K562 (cell line): ENCODE data around the gene DUOXA2. TPM values are rescaled to one million over a fixed set of nuclear protein-coding genes. Genes with fewer than 3 reads are reported as not detected.

Experiments
- ATAC-seq: fragments of 200-7000 bp; cut with Tn5 transposase; 3 replicates; pipeline ENCODE4 v1.9.1; 2020; ENCODE audit warnings: moderate library complexity
- BruUV-seq: library from RNA; stranded (reverse); fragments of 400-500 nt; replicated peaks from 2 replicates; lab custom pipeline; 2021; lab: Mats Ljungman, UMichigan
- CTCF ChIA-PET: fragments of 300-600 bp; formaldehyde crosslinking; extraction: SDS; loops from one replicate; lab custom pipeline; 2021; ENCODE audit warnings: low intra/inter-chr PET ratio; lab: Yijun Ruan, JAX
- POLR2A ChIA-PET: fragments of 300-600, 350-650 bp; sonication (Branson Sonifier 250); formaldehyde crosslinking; extraction: SDS; loops from one replicate; lab custom pipeline; 2021; ENCODE audit warnings: antibody characterized with exemption, inconsistent platforms; lab: Yijun Ruan, JAX
- DNase-seq, 4 experiments: peaks; one replicate each; pipeline versions ENCODE4 v3.0.0 to v3.0.0-alpha.2; 2011 to 2018; ENCODE audit warnings: low spot score in 3 of 4, mixed read lengths in 3 of 4; ENCODE audit errors: extremely low read depth in 1 of 4
- FAIRE-seq: peaks from 2 replicates; lab custom pipeline; 2011; peaks lifted over from hg19 to GRCh38; lab: Jason Lieb, UNC
- H2AFZ ChIP-seq: 2 replicates; pipeline ENCODE4 v1.6.0; 2011; ENCODE audit warnings: low read depth, low read length, control low read depth, inconsistent platforms
- H3K27ac ChIP-seq: fragments of 200-600 bp; 3 replicates; pipeline ENCODE4 v1.8.0; 2011; ENCODE audit warnings: low read depth, mild to moderate bottlenecking, control low read depth, inconsistent platforms, low read length, moderate library complexity, mixed read lengths; ENCODE audit errors: extremely low read depth
- H3K27me3 ChIP-seq, 2 experiments: fragments of 300-600 bp in 1 of 2; 2 replicates in 1 of 2; 3 replicates in 1 of 2; pipeline versions ENCODE4 v1.6.0 to v1.8.0; 2011; ENCODE audit warnings: inconsistent platforms in 2 of 2, low read length in 2 of 2, mild to moderate bottlenecking in 1 of 2, mixed read lengths in 1 of 2, moderate library complexity in 1 of 2; ENCODE audit not compliant: control insufficient read depth in 2 of 2, insufficient read depth in 2 of 2
- H3K36me3 ChIP-seq: fragments of 300-600 bp; 3 replicates; pipeline ENCODE4 v1.8.0; 2011; ENCODE audit warnings: mild to moderate bottlenecking, low read length, inconsistent platforms; ENCODE audit not compliant: control insufficient read depth, insufficient read depth
- H3K4me1 ChIP-seq, 2 experiments: fragments of 200-600 bp in 1 of 2; replicated peaks in 1 of 2; 2 replicates in 1 of 2; 3 replicates in 1 of 2; pipeline versions ENCODE4 v1.5.1 to v1.8.0; 2011; ENCODE audit warnings: inconsistent platforms in 2 of 2, low read length in 2 of 2, mild to moderate bottlenecking in 1 of 2, mixed read lengths in 1 of 2, moderate library complexity in 1 of 2; ENCODE audit not compliant: control insufficient read depth in 2 of 2, insufficient read depth in 2 of 2
- H3K4me2 ChIP-seq: 2 replicates; pipeline ENCODE4 v1.6.1; 2011; ENCODE audit warnings: low read length, control low read depth, inconsistent platforms, mixed read lengths; ENCODE audit not compliant: insufficient read depth
- H3K4me3 ChIP-seq: fragments of 200-600 bp; sonication (generic), shearing (Covaris generic); 2 replicates; pipeline ENCODE4 v1.5.1; 2016; ENCODE audit warnings: control low read depth, inconsistent platforms
- H3K79me2 ChIP-seq: fragments of 200-600 bp; 3 replicates; pipeline ENCODE4 v1.8.0; 2011; ENCODE audit warnings: low read length, inconsistent platforms; ENCODE audit not compliant: control insufficient read depth, insufficient read depth
- H3K9ac ChIP-seq, 2 experiments: 2 replicates each; pipeline versions ENCODE4 v1.6.0 to v1.6.1; 2011; ENCODE audit warnings: low read depth in 2 of 2, low read length in 2 of 2, control low read depth in 1 of 2, inconsistent platforms in 1 of 2, mild to moderate bottlenecking in 1 of 2, mixed read lengths in 1 of 2; ENCODE audit not compliant: insufficient read depth in 1 of 2
- H3K9me1 ChIP-seq: one replicate; pipeline ENCODE4 v1.6.0; 2011; ENCODE audit warnings: inconsistent platforms, mild to moderate bottlenecking, low read length, moderate library complexity; ENCODE audit not compliant: control insufficient read depth, insufficient read depth
- H3K9me3 ChIP-seq: replicated peaks from 2 replicates; pipeline ENCODE4 v1.5.1; 2011; ENCODE audit warnings: low read depth, low read length, inconsistent platforms; ENCODE audit not compliant: control insufficient read depth, insufficient read depth
- H4K20me1 ChIP-seq: replicated peaks from 2 replicates; pipeline ENCODE4 v1.6.1; 2011; ENCODE audit warnings: low read length, inconsistent platforms, mixed read lengths; ENCODE audit not compliant: control insufficient read depth, insufficient read depth
- CCAR2 ChIP-seq: fragments of 200-400 bp; formaldehyde crosslinking; IDR thresholded peaks from 2 replicates; pipeline ENCODE4 v1.6.1; 2017; ENCODE audit warnings: mild to moderate bottlenecking, low read depth, low read length
- GTF2B ChIP-seq: IDR thresholded peaks from 2 replicates; pipeline ENCODE4 v1.6.1; 2011; ENCODE audit not compliant: insufficient read length; ENCODE audit errors: extremely low read depth
- HDGF ChIP-seq: fragments of 450-650 bp; IDR thresholded peaks from 2 replicates; pipeline ENCODE4 v1.6.1; 2016
- HEY1 ChIP-seq: fragments of 250-450 bp; sonication (Bioruptor Pico); IDR thresholded peaks from 2 replicates; pipeline ENCODE4 v1.5.0; 2020; ENCODE audit warnings: mild to moderate bottlenecking, moderate library complexity, borderline replicate concordance
- RHOXF2B ChIP-seq: fragments of 250-450 bp; sonication (Bioruptor Pico); conservative IDR thresholded peaks from 2 replicates; pipeline ENCODE4 v1.5.1; 2021
- SETDB1 ChIP-seq: IDR thresholded peaks from one replicate; pipeline ENCODE4 v1.6.1; 2012; ENCODE audit warnings: low read length, control low read depth, inconsistent platforms
- SIN3A ChIP-seq, 2 experiments: fragments of 150-350 bp in 1 of 2; IDR thresholded peaks; 2 replicates each; pipeline ENCODE4 v1.6.1; 2011 to 2016; ENCODE audit warnings: borderline replicate concordance in 2 of 2, low read depth in 2 of 2, low read length in 2 of 2, mild to moderate bottlenecking in 2 of 2, moderate library complexity in 2 of 2; ENCODE audit not compliant: control insufficient read depth in 1 of 2
- SMC3 ChIP-seq: conservative IDR thresholded peaks from 2 replicates; pipeline ENCODE4 v1.6.1; 2011; ENCODE audit warnings: low read depth, low read length, improper control_type of control experiment; ENCODE audit not compliant: insufficient read depth
- SNRNP70 ChIP-seq: fragments of 200-400 bp; formaldehyde crosslinking; optimal IDR thresholded peaks from 2 replicates; pipeline ENCODE3; 2017; ENCODE audit warnings: low read depth, low read length
- SP1 ChIP-seq: sonication (generic); formaldehyde crosslinking; IDR thresholded peaks from 2 replicates; pipeline ENCODE4 v1.8.1; 2022; ENCODE audit warnings: mild to moderate bottlenecking, missing genetic modification reagents
- THRA ChIP-seq: fragments of 450-650 bp; IDR thresholded peaks from 2 replicates; pipeline ENCODE4 v1.6.1; 2017; ENCODE audit warnings: mild to moderate bottlenecking, moderate library complexity
- TSHZ1 ChIP-seq: fragments of 250-450 bp; sonication (Bioruptor Pico); IDR thresholded peaks from 2 replicates; pipeline ENCODE4 v1.4.0; 2020; ENCODE audit warnings: mild to moderate bottlenecking, moderate library complexity
- ZNF23 ChIP-seq: fragments of 250-450 bp; sonication (Bioruptor Pico); IDR thresholded peaks from 2 replicates; pipeline ENCODE4 v1.4.0; 2020; ENCODE audit warnings: mild to moderate bottlenecking
- ZNF384 ChIP-seq: IDR thresholded peaks from 2 replicates; pipeline ENCODE4 v1.6.1; 2012; ENCODE audit warnings: low read depth, low read length, improper control_type of control experiment
- ZNF431 ChIP-seq: sonication (generic); formaldehyde crosslinking; IDR thresholded peaks from 2 replicates; pipeline ENCODE4 v1.8.0; 2022; ENCODE audit warnings: mild to moderate bottlenecking, missing genetic modification reagents
- WGBS: fragments of 100-300 bp; shearing (Covaris generic); methylation state at CpG from one replicate; pipeline ENCODE4 v1.1.6; 2016; ENCODE audit warnings: low coverage, mixed read lengths; ENCODE audit not compliant: insufficient coverage; ENCODE audit errors: missing lambda C conversion rate; 5-methylcytosine and 5-hydroxymethylcytosine counted together
- in situ Hi-C: fragments of 300-500 bp; cut with MboI; formaldehyde crosslinking; loops from 4 replicates; pipeline ENCODE4 v1.15.0; 2018; ENCODE audit warnings: inconsistent platforms, mixed read lengths
- intact Hi-C: fragments of 100-400 bp; cut with micrococcal nuclease; formaldehyde crosslinking; loops from 2 replicates; pipeline ENCODE4 v1.14.2; 2022
- polyA plus RNA-seq, 8 experiments: library from polyadenylated mRNA; depleted of rRNA in 4 of 8; stranded (reverse) in 5 of 8; unstranded in 3 of 8; fragments of >200 nt; fragmentation: Nextera tagmentation in 2 of 8; fragmentation: Illumina TruSeq in 1 of 8; extraction: Ambion mirVana in 2 of 8; extraction: Trizol in 1 of 8; gene quantifications; 2 replicates each; pipeline versions ENCODE4 v1.2.1 to v1.2.3, GENCODE V29; 2011 to 2014; ENCODE audit warnings: inconsistent platforms in 1 of 8, missing spikeins in 1 of 8
- total RNA-seq, 7 experiments: library from RNA; depleted of rRNA in 6 of 7; stranded (reverse); fragments of >200 nt in 6 of 7; fragmentation: Illumina TruSeq in 2 of 7; extraction: Trizol in 2 of 7; gene quantifications; 2 replicates each; pipeline versions ENCODE4 v1.2.1 to v1.2.3, GENCODE V29; 2011 to 2021; ENCODE audit warnings: low replicate concordance in 1 of 7

The DUOXA2 gene
- total and polyA plus RNA-seq, 9 of the 15 experiments (the other 6 are each of a cell fraction or from before 2014, with no cell fraction given), result not detected

- no peak for TF ChIP-seq CCAR2
- TF ChIP-seq TSHZ1, result no peak
- TF ChIP-seq SMC3, result 0 out of 2 replicates have a peak, but pooled peaks have one; percentile 36
- no peak for TF ChIP-seq HDGF
These were observed 12.5 kb downstream of the DUOXA2 start (continued) for GRCh38 chr15:45126535-45127158.

- Histone ChIP-seq H3K79me2 (no peaks in the 10 kb centered on the region), H3K9me1 (no peaks in the 10 kb centered on the region), H3K9me3 (no peaks in the 10 kb centered on the region), H3K9ac (peak overlapping the region in 1 of 2 experiments; percentile 16; a peak in 1 of 4 replicates), H4K20me1 (no peaks in the 10 kb centered on the region), H3K4me3 (no peak overlapping the region), H2AFZ (no peak overlapping the region), H3K4me1 (peaks cover 0 to 14% of the 10 kb centered on the region in 2 experiments; a peak in 2 of 5 replicates), H3K27me3 (peaks cover 24 to 44% of the 10 kb centered on the region in 2 experiments), H3K36me3 (no peaks in the 10 kb centered on the region), H3K27ac (no peak overlapping the region), H3K4me2 (no peak overlapping the region)
- FAIRE-seq (no peak), ATAC-seq (no peak), DNase-seq (no peak)
- WGBS, result 9% methylated on average over 31 of the region's 47 CpGs
- intact Hi-C loops (no loop called here), in situ Hi-C loops (no loop called here)
- CTCF ChIA-PET, result no interaction called here
- POLR2A ChIA-PET, result no interaction called here
- no TSS peak for BruUV-seq
- no peak for TF ChIP-seq SIN3A (IDR thresholded peaks at IDR 0.05; ENCODE audit: borderline replicate concordance in 2 of 2, control insufficient read depth in 1 of 2, low read depth in 2 of 2, low read length in 2 of 2)
- no peak for TF ChIP-seq SP1 (CRISPR knock-in tag)
- TF ChIP-seq THRA, result no peak
- no peak for TF ChIP-seq SNRNP70
- TF ChIP-seq HEY1 (CRISPR knock-in tag), result no peak
- TF ChIP-seq SETDB1, result no peak
- no peak for TF ChIP-seq ZNF384
- no peak for TF ChIP-seq ZNF431 (CRISPR knock-in tag)
- TF ChIP-seq GTF2B, result no peak
- no peak for TF ChIP-seq RHOXF2B (CRISPR knock-in tag)
- no peak for TF ChIP-seq ZNF23
These were observed 15.0 kb downstream of the DUOXA2 start for GRCh38 chr15:45128971-45129639.
